ENCODE data around the gene VIP.

GRCh38 chr6:152716322-152716721 lies 34.3 kb upstream of the VIP start:
- TF ChIP-seq CTCF (IDR thresholded peaks at IDR 0.05; ENCODE audit: low read depth, low read length) (no peak), MYC (IDR thresholded peaks at IDR 0.05; ENCODE audit: low read depth, low read length) (no peak), POLR2A (IDR thresholded peaks at IDR 0.05; ENCODE audit: extremely low read depth, insufficient read length) (no peak)

Measured in NB4 (cell line).